PC-9 (cell line): ENCODE measurements around the gene RAB19. TPM values are rescaled to one million over a fixed set of nuclear protein-coding genes. Genes with fewer than 3 reads are reported as not detected.

Experiments used
- BruUV-seq: library from RNA; stranded (reverse); fragments of 400-500 nt; replicated peaks from 2 replicates; lab custom pipeline; 2021; lab: Mats Ljungman, UMichigan
- CTCF ChIA-PET: fragments of 300-600 bp; sonication (Branson Sonifier 250); formaldehyde crosslinking; loops from one replicate; lab custom pipeline; 2022; ENCODE audit warnings: antibody characterized with exemption; lab: Charles Lee
- POLR2A ChIA-PET: fragments of 300-600 bp; sonication (Branson Sonifier 250); formaldehyde crosslinking; loops from one replicate; lab custom pipeline; 2022; ENCODE audit warnings: antibody characterized with exemption; ENCODE audit not compliant: unreplicated experiment; lab: Charles Lee
- DNase-seq, 2 experiments: peaks; one replicate each; pipeline versions ENCODE4 v3.0.0 to v3.0.0-alpha.2; 2015 to 2022; ENCODE audit warnings: mixed read lengths in 1 of 2
- H2AFZ ChIP-seq: fragments of 200-600 bp; sonication (generic); 2 replicates; pipeline ENCODE4 v1.8.1; 2017; ENCODE audit warnings: antibody characterized with exemption
- H3F3A ChIP-seq: fragments of 200-600 bp; sonication (generic); 2 replicates; pipeline ENCODE4 v1.8.1; 2017; ENCODE audit warnings: antibody characterized with exemption, mild to moderate bottlenecking, low read depth; ENCODE audit not compliant: insufficient read depth
- H3K27ac ChIP-seq: fragments of 200-600 bp; sonication (generic); 2 replicates; pipeline ENCODE4 v1.6.1; 2016; ENCODE audit warnings: mixed run types
- H3K27me3 ChIP-seq: fragments of 200-600 bp; sonication (generic); 2 replicates; pipeline ENCODE4 v1.6.1; 2016; ENCODE audit warnings: low read depth, mixed run types; ENCODE audit not compliant: insufficient read depth
- H3K36me3 ChIP-seq: fragments of 200-600 bp; sonication (generic); 2 replicates; pipeline ENCODE4 v1.6.1; 2016; ENCODE audit warnings: low read depth, mixed run types
- H3K4me1 ChIP-seq: fragments of 200-600 bp; sonication (generic); replicated peaks from 2 replicates; pipeline ENCODE4 v1.6.1; 2016; ENCODE audit warnings: mixed run types; ENCODE audit not compliant: insufficient read depth
- H3K4me2 ChIP-seq: fragments of 200-600 bp; sonication (generic); 2 replicates; pipeline ENCODE4 v1.6.1; 2017; ENCODE audit warnings: mixed run types
- H3K4me3 ChIP-seq: fragments of 200-600 bp; sonication (generic); 2 replicates; pipeline ENCODE4 v1.6.1; 2016; ENCODE audit warnings: mixed run types
- H3K79me2 ChIP-seq: fragments of 200-600 bp; sonication (generic); 2 replicates; pipeline ENCODE4 v1.6.1; 2017; ENCODE audit warnings: low read depth, mixed run types
- H3K9me2 ChIP-seq: fragments of 200-600 bp; sonication (generic); 2 replicates; pipeline ENCODE4 v1.8.1; 2017; ENCODE audit warnings: mild to moderate bottlenecking; ENCODE audit not compliant: insufficient read depth
- H3K9me3 ChIP-seq: fragments of 200-600 bp; sonication (generic); 2 replicates; pipeline ENCODE4 v1.8.1; 2016; ENCODE audit warnings: low read depth; ENCODE audit not compliant: insufficient read depth
- H4K20me1 ChIP-seq: fragments of 200-600 bp; sonication (generic); 2 replicates; pipeline ENCODE4 v1.8.1; 2017; ENCODE audit not compliant: insufficient read depth
- EZH2 ChIP-seq: fragments of 200-600 bp; sonication (generic); IDR thresholded peaks from 2 replicates; pipeline ENCODE4 v1.8.0; 2017; ENCODE audit warnings: antibody characterized with exemption, low read depth
- intact Hi-C: fragments of 100-400 bp; cut with micrococcal nuclease; formaldehyde crosslinking; loops from one replicate; pipeline ENCODE4 v1.10.0; 2022; ENCODE audit not compliant: unreplicated experiment
- total RNA-seq: library from RNA; stranded (reverse); gene quantifications from 2 replicates; pipeline ENCODE4 v1.2.3, GENCODE V29; 2021
- TF ChIP-seq, protein P1 (sequence below): fragments of 200-600 bp; sonication (generic); conservative IDR thresholded peaks from 2 replicates; pipeline ENCODE4 v1.6.1; 2017; ENCODE audit warnings: mixed run types, antibody characterized with exemption, mild to moderate bottlenecking, moderate library complexity

Gene RAB19
- total RNA-seq, 1 experiment from 2014 or later: 9.1 TPM

GRCh38 chr7:140454657-140455015 lies 50.8 kb downstream of the RAB19 start:
- Histone ChIP-seq H3K9me3 (no peaks in the 10 kb centered on the region), H3K4me3 (no peak overlapping the region), H2AFZ (no peak overlapping the region), H3K79me2 (peaks cover 15% of the 10 kb centered on the region), H3K9me2 (no peaks in the 10 kb centered on the region), H3F3A (peaks cover 4% of the 10 kb centered on the region; the same call in 1 of the 2 replicates), H3K36me3 (peaks cover 46% of the 10 kb centered on the region), H4K20me1 (peaks cover 28% of the 10 kb centered on the region), H3K27me3 (no peaks in the 10 kb centered on the region), H3K27ac (no peak overlapping the region), H3K4me1 (no peaks in the 10 kb centered on the region), H3K4me2 (no peak overlapping the region)
- intact Hi-C loops: no loop called here
- no TSS peak for BruUV-seq
- POLR2A ChIA-PET: no interaction called here
- DNase-seq: no peak
- no peak for TF ChIP-seq EZH2
- TF ChIP-seq, protein P1, sequence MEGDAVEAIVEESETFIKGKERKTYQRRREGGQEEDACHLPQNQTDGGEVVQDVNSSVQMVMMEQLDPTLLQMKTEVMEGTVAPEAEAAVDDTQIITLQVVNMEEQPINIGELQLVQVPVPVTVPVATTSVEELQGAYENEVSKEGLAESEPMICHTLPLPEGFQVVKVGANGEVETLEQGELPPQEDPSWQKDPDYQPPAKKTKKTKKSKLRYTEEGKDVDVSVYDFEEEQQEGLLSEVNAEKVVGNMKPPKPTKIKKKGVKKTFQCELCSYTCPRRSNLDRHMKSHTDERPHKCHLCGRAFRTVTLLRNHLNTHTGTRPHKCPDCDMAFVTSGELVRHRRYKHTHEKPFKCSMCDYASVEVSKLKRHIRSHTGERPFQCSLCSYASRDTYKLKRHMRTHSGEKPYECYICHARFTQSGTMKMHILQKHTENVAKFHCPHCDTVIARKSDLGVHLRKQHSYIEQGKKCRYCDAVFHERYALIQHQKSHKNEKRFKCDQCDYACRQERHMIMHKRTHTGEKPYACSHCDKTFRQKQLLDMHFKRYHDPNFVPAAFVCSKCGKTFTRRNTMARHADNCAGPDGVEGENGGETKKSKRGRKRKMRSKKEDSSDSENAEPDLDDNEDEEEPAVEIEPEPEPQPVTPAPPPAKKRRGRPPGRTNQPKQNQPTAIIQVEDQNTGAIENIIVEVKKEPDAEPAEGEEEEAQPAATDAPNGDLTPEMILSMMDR: no peak
- CTCF ChIA-PET: no interaction called here

DNA sequence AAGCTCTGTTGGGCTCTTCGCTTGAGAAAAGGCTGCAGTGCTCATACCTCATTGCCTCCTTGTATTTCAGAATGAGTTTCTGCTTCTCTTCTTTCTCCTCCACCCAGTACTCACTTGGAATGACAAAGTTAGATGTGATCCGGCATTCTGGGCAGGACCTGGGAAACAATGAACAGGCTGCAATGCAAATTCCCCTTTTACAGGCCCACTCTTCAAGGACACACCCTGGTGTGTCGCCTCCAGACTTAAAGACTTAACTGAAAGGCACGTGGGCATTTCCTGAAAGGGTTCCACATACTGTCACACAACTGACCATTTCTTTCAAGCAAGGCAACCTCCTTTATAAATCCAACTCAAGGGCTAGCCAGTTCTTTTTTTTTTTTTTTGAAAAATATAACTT lies 51.9 kb downstream of the RAB19 start:
- intact Hi-C loops: no loop called here
- Histone ChIP-seq H3K4me1 (no peaks in the 10 kb centered on the region), H3K4me2 (no peak overlapping the region), H2AFZ (no peak overlapping the region), H3F3A (no peaks in the 10 kb centered on the region; the same call in 1 of the 2 replicates), H3K36me3 (peaks cover 50% of the 10 kb centered on the region), H3K9me2 (no peaks in the 10 kb centered on the region), H4K20me1 (peaks cover 37% of the 10 kb centered on the region), H3K4me3 (no peak overlapping the region), H3K9me3 (no peaks in the 10 kb centered on the region), H3K27ac (no peak overlapping the region), H3K79me2 (peaks cover 18% of the 10 kb centered on the region), H3K27me3 (no peaks in the 10 kb centered on the region)
- no peak for TF ChIP-seq EZH2
- TF ChIP-seq, protein P1: no peak
- DNase-seq: no peak
- CTCF ChIA-PET: interaction anchor here (0.6 kb wide), 1 partner anchor 10 kb away, joined by 3 read pairs; no protein-coding TSS in a partner anchor
- BruUV-seq: no TSS peak
- POLR2A ChIA-PET: no interaction called here

GRCh38 chr7:140456551-140457051 lies 52.7 kb downstream of the RAB19 start:
- no peak overlapping the region for H3K4me2 ChIP-seq
- no peaks in the 10 kb centered on the region; the same call in 1 of the 2 replicates for H3F3A ChIP-seq
- H3K27me3 ChIP-seq: no peaks in the 10 kb centered on the region
- no peaks in the 10 kb centered on the region for H3K4me1 ChIP-seq
- no peak overlapping the region for H2AFZ ChIP-seq
- peaks cover 21% of the 10 kb centered on the region for H3K79me2 ChIP-seq
- ChIA-PET CTCF (no interaction called here), POLR2A (interaction anchor here (0.6 kb wide), 1 partner anchor 212 kb away, joined by 16 read pairs; no protein-coding TSS in a partner anchor)
- no peak for DNase-seq
- BruUV-seq: no TSS peak
- H3K9me3 ChIP-seq: no peaks in the 10 kb centered on the region
- H3K4me3 ChIP-seq: no peak overlapping the region
- no peak overlapping the region for H3K27ac ChIP-seq
- intact Hi-C loops: no loop called here
- peaks cover 44% of the 10 kb centered on the region for H4K20me1 ChIP-seq
- peaks cover 52% of the 10 kb centered on the region for H3K36me3 ChIP-seq
- no peaks in the 10 kb centered on the region for H3K9me2 ChIP-seq
- no peak for TF ChIP-seq EZH2
- TF ChIP-seq, protein P1: no peak
